H1 (cell line): Measurements from ENCODE around the gene MAP3K10. TPM values are rescaled to one million over a fixed set of nuclear protein-coding genes. Genes with fewer than 3 reads are reported as not detected.

Experiments used
- CHD2 ChIP-seq: IDR thresholded peaks from 2 replicates; pipeline ENCODE4 v1.6.1; 2012; ENCODE audit warnings: low read length, improper control_type of control experiment
- CTCF ChIP-seq, 3 experiments: IDR thresholded peaks; 1 replicate in 2 of 3; 2 replicates in 1 of 3; pipeline versions ENCODE4 v1.5.1 to v1.6.1; 2011; ENCODE audit warnings: low read length in 3 of 3, mild to moderate bottlenecking in 3 of 3, inconsistent platforms in 2 of 3, low read depth in 1 of 3, moderate library complexity in 1 of 3; ENCODE audit not compliant: insufficient read depth in 1 of 3; ENCODE audit errors: control extremely low read depth in 1 of 3
- USF2 ChIP-seq: IDR thresholded peaks from 2 replicates; pipeline ENCODE4 v1.6.1; 2011; ENCODE audit warnings: low read length, improper control_type of control experiment
- polyA plus RNA-seq, 7 experiments: library from polyadenylated mRNA; depleted of rRNA in 3 of 7; stranded (reverse) in 5 of 7; unstranded in 2 of 7; fragments of >200 nt in 5 of 7; fragments of 200-250 nt in 2 of 7; gene quantifications; 1 replicate in 5 of 7; 2 replicates in 1 of 7; 4 replicates in 1 of 7; pipeline versions ENCODE4 v1.2.1 to v1.2.3, GENCODE V29; 2011 to 2013; ENCODE audit warnings: missing spikeins in 2 of 7, mixed read lengths in 2 of 7
- total RNA-seq: library from RNA; stranded (reverse); fragmentation: NEBNext Ultra II Directional; extraction: Animal tissue kit (Norgen Biotek cat#: 25700); gene quantifications from 2 replicates; pipeline ENCODE4 v1.2.1, GENCODE V29; 2021

Gene MAP3K10
- total and polyA plus RNA-seq, 2 of the 8 experiments (the other 6 are each of a cell fraction or from before 2014, with no cell fraction given) = 4.9 to 15.9 TPM

GRCh38 chr19:40210889-40211288 is 19.7 kb downstream of the MAP3K10 start (continued):
- TF ChIP-seq USF2 = no peak
- no peak for TF ChIP-seq CHD2
- TF ChIP-seq CTCF (IDR thresholded peaks at IDR 0.05; ENCODE audit: control extremely low read depth in 1 of 3, insufficient read depth in 1 of 3, low read depth in 1 of 3, low read length in 3 of 3) = peak in 2 of 3 experiments; percentile 44 to 54; a peak in 2 of 4 replicates
